ENCODE measurements around the gene CCDC142.

The CCDC142 gene

GRCh38 chr2:74514368-74515270, 31.8 kb upstream of the CCDC142 start, which contains the start of gene TLX2:
Gene TLX2, plus strand, starts transcription at chr2:74514450. Its CDS starts 357 bp downstream, at chr2:74514807.
- no peak for DNase-seq

- peak; percentile 40 for DNase-seq
Observed at GRCh38 chr2:74513605-74514367, 31.0 kb upstream of the CCDC142 start.

DNA sequence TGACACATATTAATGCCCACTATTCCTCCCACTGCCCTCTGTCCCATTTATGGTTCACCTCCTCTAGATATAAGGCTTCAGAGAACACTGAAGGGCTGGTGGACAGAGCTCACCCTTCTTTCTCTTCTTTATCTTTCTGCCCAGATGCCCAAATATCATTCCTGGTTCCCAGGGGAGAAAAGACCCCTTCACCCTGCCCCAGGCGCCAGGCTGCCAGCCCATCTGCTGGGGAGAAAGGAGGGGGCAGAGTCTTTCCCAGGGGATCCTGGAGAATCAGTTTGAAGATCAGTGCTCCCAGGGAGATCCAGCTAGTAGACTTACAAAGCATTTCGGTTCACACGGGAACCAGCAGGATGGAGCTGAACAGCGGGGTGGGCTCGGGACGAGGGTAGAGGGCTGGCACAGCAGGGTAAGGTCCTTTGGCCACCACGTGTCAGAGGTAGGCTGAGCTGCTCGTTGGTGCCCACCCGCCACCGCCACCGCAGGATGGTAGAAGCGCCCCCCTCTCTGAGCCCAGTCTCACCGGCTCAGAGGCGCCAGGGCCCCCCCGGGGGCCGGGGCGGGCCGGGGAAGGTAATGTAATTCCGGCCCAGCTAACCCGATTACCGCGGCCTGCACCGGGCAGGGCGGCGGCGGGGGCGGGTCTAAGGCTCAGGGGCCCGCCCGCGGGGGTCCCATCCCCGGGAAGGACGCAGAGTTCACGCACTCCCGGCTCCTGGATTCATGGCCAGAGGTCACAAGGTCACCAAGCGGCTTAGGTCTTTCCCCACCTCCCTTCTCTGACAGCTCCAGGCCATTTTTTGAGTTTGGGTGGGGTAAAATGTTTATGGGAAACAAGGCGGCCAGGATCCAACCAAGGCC, 30.2 kb upstream of the CCDC142 start:
- no peak for DNase-seq

DNA sequence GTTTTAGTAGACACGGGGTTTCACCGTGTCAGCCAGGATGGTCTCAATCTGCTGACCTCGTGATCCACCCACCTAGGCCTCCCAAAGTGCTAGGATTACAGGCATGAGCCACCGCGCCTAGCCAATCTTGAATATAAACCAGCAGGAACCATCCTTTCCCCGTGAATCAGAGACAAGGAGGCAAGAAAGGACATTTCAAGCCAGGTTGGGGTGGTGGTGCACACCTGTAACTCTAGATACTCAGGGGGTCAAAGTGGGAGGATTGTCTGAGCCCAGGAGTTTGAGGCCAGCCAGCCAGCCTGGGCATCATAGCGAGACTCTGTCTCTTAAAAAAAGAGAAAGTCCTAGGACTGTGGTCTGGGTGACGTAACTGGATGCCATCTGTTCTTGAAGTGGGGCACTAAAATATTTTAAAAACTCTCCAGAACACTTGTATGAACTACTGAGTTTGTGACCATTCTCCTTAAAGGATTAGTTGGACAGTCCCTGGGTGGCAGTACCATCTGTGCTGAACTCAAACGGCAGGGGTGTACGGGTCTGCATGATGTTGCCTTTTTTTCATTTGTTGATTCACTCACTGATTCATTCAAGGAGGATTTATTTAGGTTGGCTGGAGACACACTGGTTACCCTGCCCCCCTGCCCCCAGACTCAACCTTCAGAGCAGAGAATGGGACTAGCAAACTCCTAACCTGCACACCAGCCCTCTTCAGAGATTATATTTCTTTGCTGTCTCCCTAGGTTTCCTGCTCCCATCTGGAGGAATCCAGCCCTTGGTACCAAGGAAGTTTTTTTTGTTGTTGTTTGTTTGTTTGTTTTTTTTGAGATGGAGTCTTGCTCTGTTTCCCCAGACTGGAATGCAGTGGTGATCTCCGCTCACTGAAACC, 28.5 kb upstream of the CCDC142 start:
- DNase-seq, result no peak

- DNase-seq, result no peak
Observed at GRCh38 chr2:74510272-74510671, 27.5 kb upstream of the CCDC142 start.

- DNase-seq, result no peak
Observed at GRCh38 chr2:74507926-74508520, 25.2 kb upstream of the CCDC142 start.

GRCh38 chr2:74507145-74507925, 24.5 kb upstream of the CCDC142 start, which contains the start of gene PCGF1:
Gene PCGF1, minus strand, starts transcription at chr2:74507695. Its CDS starts 27 bp downstream, at chr2:74507668.
- DNase-seq, result peak; percentile 98

- DNase-seq, result no peak
Observed at GRCh38 chr2:74505448-74506246, 22.8 kb upstream of the CCDC142 start.

DNA sequence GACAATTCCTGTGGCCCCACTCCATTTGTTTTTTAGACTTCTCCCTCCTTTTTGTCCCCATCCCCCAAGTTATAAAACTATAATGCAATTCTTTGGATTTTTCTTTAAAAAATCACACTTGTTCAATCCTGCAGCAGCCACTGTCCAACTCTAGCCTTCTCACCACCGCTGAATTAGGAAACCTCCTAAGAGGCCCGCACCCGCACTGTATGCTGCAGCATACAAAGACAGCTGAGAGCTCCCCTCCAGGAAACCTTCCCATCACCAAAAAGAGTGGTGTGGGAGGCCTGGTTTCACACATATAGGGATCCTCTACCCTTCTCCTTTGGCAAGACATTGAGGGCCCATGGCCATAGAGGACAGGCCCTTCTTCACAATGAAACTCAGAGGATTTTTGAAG, 21.8 kb upstream of the CCDC142 start:
- DNase-seq, result no peak

GRCh38 chr2:74503506-74504475, 21.0 kb upstream of the CCDC142 start:
- DNase-seq, result no peak

DNA sequence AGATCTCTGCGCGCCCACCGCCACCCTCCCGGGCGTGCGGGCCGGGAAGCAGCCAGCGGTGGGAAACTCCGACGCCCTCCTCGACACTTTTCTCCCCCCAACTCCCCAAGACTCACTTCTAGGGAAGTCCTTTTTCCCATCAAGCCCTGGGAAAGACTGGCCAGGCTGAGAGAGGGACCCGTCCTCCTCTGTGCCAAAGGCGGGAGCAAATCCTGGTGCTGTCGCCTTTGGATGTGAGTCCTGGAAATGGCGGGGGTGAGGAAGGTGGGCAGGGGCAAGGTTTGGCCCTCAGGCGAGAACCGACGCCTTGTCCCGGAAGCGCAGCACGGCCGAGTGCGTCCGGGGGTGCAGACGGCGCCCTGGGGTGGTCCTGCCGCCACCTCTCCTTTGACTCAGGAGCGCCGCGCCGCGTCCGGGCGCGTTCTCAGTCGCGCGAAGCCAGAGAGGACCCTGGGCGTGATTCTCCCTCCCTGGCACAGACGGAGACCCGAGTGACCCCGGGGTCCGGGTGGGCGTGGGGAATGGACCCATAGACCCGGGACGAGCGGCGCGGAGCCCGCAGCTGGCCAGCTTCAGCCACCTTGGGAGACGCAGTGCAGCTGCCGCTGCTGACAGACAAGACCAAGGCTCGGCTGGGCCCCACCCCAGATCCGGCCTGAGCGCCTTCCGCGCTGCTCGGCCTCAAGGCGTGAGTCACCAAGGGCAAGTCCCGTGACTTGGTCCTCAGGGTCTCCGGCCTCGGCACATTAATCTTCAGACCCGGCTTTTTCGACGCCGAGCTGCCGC, 20.1 kb upstream of the CCDC142 start:
- DNase-seq, result peak; percentile 48

GRCh38 chr2:74502147-74502719, 19.4 kb upstream of the CCDC142 start:
- no peak for DNase-seq

- no peak for DNase-seq
Observed at GRCh38 chr2:74501335-74502071, 18.7 kb upstream of the CCDC142 start.

DNA sequence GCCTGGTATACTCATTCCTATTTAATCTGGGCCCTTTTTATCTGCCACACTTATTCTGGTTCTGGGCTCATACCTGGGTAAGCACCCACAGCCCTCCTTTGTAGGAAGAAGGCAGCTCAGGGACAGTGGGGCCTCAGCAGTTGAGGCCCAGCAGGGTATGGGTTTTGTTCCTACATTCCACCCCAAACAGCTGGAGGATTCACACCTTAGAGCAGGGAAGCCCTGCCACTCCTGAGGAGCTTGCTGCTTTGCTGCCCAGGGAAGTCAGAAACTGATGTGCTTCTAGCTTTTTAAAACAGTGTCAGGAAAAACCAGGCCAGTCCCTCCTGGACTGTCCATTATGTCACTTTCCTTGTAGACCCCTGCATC, 17.8 kb upstream of the CCDC142 start:
- no peak for DNase-seq

DNA sequence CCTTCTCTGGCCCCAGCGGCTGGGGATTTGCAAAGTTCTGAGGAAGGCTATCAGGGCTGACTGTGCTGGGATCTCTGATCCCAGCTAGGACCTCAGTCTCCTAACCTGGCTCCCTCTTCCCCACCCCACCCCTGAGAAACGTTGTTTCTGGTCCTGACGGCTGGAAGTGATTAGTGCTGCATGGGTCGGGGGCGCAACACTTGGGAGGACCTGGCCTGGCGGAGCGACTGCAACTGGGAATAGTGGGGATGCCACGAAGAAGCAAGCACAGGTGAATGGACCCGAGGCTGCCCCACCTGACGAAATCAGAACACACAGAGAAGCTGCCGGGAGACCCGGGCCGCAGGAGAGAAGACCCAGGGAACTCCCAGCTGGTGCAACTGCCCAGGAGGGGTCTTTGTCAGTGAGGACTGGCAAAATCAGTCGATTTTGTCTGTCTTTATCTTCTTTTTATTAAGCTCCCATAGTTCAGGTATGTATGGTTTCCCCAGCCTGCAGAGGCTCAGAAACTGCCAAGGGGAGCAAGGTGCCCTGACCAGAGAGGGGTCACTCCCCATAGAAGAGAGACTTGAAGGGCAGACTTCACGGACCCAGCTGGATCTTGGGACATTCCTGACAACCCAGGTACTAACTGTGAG, 17.3 kb upstream of the CCDC142 start:
- DNase-seq, result no peak
